GM12865 (cell line): Measurements from ENCODE around the gene ADCY7.

Source experiments
- DNase-seq: peaks from one replicate; pipeline ENCODE4 v3.0.0; 2010; ENCODE audit warnings: low read depth
- H3K4me3 ChIP-seq: 2 replicates; pipeline ENCODE4 v1.5.1; 2011; ENCODE audit warnings: mild to moderate bottlenecking, low read depth, low read length, control low read depth
- TF ChIP-seq, protein P1 (sequence below): IDR thresholded peaks from 2 replicates; pipeline ENCODE4 v1.5.1; 2011; ENCODE audit warnings: low read length, control low read depth, low read depth, inconsistent platforms; ENCODE audit not compliant: insufficient read depth; ENCODE audit errors: missing control alignments

The ADCY7 gene

DNA sequence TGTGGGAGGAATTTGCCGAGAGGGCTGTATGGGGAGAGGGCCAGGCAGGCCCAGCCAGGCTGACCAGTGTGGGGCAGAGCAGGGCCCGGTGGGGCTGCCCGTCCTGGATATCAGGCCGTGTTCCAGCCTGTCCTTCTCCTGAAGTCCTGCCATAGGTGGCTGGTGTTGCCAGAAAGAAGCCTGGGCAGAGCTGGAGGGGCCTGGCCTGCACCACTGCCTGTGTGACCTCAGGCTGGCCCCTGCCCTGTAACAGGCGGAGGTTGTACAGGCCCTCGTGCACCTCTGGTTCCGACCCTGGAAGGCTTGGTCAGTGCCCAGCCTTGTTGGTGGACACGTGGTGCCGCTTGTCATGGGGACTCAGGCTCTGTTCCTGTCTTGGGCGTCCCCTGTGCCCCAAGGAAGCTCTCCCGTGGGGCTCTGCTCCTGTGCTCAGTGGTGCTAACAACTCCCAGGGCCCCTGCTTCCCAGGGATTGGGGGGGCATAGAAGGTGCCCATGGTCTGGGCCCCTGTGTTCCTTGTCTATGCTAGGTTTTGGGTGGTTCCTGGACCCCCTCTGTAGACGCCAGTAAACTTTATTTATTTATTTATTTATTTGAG, 33.3 kb downstream of the ADCY7 start:
- no peak for DNase-seq
- TF ChIP-seq, protein P1, sequence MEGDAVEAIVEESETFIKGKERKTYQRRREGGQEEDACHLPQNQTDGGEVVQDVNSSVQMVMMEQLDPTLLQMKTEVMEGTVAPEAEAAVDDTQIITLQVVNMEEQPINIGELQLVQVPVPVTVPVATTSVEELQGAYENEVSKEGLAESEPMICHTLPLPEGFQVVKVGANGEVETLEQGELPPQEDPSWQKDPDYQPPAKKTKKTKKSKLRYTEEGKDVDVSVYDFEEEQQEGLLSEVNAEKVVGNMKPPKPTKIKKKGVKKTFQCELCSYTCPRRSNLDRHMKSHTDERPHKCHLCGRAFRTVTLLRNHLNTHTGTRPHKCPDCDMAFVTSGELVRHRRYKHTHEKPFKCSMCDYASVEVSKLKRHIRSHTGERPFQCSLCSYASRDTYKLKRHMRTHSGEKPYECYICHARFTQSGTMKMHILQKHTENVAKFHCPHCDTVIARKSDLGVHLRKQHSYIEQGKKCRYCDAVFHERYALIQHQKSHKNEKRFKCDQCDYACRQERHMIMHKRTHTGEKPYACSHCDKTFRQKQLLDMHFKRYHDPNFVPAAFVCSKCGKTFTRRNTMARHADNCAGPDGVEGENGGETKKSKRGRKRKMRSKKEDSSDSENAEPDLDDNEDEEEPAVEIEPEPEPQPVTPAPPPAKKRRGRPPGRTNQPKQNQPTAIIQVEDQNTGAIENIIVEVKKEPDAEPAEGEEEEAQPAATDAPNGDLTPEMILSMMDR, result no peak
- no peak overlapping the region for H3K4me3 ChIP-seq

DNA sequence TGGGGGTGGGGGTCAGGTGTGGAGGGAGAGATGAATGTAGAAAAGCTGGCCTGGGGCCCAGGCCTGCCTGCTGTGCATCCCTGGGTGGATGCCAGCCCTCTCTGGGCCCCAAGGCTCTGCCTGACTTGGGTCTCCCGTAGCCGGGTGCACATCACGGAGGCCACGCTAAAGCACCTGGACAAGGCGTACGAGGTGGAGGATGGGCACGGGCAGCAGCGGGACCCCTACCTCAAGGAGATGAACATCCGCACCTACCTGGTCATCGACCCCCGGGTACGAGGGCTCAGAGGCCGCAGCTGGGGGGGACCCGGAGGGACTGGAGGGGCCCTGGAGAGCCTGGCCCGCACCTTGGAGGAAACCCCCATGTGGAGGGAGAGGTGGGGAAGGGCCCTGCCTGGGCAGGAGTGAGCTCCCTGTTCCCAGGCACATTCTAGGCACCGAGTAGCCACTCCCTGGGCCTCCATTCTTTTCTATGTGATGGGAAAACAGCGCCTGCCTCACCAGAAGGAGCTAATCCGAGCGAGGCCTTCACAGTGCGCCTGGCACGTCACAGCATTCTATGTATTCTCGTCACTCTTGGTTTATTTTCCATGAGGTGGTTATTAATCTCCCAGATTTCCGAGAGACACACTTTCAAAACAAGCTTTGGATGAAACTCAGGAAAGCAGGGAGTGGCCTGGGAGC, 34.7 kb downstream of the ADCY7 start:
- TF ChIP-seq, protein P1, result no peak
- no peak overlapping the region for H3K4me3 ChIP-seq
- DNase-seq, result no peak

DNA sequence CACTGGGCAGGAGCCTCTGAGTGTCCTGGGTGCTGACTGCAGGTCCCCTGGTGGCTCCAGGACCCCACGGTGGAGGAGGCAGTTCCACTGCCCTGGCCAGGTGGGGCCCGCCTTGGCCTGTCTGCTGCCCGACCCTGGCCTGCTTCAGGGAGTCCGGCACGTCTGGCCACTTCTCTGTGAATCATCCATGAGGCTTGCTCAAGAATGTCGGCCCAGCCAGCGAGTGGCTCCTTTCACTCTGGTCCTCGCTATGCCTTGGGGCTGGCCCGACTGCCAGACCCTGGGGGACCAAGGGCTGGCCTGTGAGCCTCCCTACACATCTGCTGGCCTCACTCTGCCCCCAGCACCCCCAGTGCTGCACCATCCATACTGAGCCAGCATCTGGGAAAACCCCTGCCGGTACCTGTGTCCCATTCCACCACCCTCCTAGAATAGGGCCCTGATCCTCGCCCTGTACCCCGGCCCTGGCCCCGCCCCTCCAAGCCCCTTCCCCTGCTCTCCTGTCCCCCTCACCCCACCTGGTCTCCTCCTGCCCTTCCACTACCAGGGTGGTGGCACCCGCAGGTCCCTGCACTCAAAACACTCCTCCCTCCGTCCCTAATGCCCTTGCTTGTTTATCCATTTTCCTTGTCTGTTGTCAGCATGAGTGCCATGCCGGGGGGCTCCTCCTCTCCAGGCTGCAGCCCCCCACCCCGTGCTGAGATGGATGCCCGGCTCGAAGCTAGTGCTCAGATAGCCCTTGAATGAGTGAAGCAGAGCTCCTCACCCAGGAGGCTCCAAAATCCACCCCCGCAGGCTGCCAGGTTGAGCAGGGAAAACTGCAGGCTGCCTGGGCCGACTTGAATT, 35.5 kb downstream of the ADCY7 start:
- TF ChIP-seq, protein P1, result no peak
- no peak for DNase-seq
- no peak overlapping the region for H3K4me3 ChIP-seq

DNA sequence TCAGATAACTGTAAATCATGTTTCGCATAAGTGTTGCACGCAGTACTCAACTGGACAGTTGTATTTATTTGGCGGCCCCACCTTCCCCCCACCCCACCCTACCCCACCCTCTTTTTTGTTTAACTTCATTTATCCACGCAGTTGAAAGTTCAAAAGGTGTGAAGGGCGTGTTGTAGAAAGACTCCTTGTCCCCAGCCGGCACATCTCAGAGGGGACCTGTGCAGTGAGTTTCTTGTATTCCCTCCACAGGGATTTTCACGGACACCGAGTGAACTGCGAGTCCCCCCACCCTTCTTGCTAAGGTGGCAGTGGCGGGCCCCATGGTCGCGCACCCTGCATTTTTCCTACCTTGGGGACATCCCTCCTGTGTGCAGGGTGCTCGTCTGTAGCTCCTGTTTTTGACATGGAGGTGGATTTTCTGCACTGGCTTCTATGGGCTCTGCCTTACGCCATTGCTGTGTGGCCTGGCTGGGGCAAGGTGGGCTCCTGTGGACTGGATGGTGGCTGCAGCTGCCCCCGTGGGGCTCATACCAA, 36.2 kb downstream of the ADCY7 start:
- no peak for DNase-seq
- TF ChIP-seq, protein P1, result no peak
- H3K4me3 ChIP-seq, result no peak overlapping the region

DNA sequence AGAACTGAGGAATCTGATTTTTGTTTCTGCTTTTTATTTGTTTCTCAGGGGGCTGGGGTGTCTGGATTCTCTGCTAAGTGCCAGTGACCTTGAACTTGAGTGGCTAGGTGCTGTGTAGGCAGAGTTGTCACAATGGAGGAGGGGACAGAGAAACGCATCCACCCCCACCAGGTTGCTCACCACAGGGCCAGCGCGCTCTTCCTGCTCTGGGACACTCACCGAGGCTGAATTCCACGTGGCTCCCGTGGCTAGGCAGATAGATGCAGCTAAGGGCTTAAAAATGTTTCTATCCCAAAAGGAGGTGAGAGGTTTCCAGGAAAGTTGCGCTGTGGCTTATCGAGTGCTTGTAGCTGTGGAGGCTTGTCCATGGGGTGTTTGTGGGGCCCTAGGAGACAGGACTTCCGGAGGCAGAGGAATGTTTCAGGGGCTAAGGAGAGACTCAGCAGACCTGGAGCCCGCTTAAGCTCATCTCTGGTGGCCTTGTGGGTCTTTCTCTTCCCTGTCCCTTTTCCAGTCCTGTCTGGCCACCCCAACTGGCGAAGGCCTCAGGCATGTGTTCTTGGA, 36.8 kb downstream of the ADCY7 start:
- TF ChIP-seq, protein P1, result no peak
- no peak overlapping the region for H3K4me3 ChIP-seq
- no peak for DNase-seq

DNA sequence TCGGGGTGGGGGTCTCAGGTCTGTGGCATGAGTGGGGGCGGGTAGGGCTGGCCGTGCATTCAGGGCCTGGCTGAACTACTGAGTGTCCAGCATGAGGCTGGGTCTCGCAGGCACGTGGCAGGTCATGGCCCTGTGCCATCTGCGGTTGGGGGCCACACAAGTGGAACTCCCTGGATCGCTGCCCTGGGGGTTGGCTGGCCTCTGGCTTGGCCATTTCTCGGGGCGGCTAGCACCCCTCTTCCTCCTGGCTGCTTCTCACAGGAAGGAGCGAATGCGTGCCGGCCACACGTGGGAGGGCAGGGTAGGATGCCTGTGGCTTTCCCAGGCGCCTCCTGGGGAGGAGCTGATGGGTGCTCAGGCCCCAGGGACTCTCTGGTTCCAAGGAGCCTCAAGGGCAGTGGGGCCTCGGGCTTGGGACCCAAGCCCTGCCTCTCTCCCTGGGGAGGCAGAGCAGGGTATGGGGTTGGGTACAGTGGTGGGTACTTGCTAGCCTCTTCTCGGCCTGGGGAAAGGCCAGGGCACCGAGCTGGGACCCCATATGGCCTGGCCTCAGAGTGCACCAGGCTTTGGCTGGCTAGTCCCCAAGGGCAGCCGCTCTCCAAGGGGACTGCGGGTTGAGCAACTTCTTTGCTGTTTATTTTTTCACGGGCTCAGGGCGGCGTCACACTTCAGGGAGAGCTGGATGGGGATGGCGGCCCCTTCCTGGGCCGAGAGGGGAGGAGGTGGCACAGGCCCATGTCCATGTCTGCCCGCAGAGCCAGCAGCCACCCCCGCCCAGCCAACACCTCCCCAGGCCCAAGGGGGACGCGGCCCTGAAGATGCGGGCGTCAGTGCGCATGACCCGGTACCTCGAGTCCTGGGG, 37.5 kb downstream of the ADCY7 start:
- DNase-seq, result no peak
- H3K4me3 ChIP-seq, result no peak overlapping the region
- TF ChIP-seq, protein P1, result no peak
